ENCODE measurements around the gene C4A.
"Not testable (repeated sequence)": the region's sequence is repeated elsewhere in the genome, so short reads cannot be mapped to it uniquely, and the experiment has no call there.

The C4A gene

DNA sequence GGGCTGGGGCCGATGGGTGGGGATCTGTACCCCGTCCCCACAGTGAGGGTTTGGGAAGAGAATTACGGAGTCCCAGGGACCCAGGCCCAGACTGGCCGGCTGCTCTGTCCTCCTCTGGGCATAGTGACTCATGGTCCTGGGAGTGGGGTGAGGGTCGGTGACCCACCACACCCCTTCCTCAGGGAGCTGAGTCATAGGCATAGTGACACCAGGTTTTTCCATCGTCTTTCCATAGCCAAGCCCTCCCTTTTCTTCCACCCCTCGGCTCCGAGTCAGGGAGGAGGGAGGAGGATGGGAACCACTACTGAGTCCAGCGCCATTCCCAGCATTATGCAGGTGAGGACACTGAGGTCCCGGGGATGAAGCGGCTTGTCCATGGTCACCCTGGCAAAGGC lies 65.2 kb downstream of the C4A start:
- in situ Hi-C loops (cut with MboI; ENCODE audit: low sequenced_read_pairs): no loop called here

DNA sequence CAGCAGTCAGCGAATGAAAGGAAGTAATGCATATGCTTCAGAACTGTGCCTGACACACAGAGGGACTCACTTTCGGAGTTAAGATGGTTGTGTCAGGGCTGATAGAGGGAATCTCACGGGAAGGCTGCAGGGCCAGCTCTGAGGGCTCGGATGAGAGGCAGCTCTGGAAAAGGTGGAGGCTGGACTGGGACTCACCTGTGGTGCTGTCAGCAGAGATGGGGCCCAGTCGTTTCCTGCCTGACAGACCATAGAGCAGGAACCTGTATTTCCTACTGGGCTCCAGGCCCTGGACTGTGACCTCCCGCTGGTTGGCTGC lies 65.6 kb downstream of the C4A start:
- in situ Hi-C loops (cut with MboI; ENCODE audit: low sequenced_read_pairs): no loop called here

DNA sequence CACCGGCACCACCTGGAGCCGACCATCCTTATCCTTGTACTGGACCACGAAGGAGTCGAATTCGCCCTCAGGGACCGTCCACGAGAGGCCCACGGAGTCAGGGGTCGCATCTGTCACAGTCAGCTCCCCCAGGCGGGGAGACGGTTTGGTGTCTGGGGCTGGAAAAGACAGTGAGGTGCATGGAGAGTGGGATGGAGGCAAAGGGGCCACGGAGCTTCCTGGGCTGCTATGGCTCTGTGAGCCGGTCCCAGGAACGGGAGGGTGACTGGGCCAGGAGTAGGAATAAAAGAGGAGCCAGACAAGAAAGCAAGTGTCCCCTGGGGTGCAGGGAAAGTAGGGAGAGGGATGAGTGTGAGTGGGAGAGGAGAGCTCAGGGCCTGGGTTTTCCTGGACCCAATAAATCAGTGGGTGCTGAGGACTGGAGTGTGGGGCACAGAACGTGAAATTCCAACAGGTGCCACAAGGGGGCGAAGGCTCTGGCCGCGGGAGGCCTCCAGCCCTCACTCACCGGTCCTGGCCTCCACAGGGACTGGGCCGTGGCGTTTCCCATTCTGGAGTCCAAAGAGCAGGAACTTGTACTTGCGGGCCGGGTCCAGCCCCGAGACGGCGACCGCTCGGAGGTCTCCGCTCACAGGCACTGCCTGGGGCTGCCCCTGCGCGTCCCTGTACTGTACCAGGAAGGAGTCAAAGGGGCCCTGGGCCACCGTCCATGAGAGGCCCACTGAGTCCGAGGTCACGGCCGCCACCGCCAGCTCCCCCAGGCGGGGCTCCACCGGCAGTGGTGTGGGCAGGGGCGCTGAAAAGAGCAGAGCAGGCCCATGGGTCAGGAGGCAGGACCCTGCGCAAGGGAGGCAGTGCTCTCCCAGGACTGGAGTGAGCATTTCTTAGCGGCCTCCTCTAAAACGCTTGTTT lies 66.3 kb downstream of the C4A start:
- in situ Hi-C loops (cut with MboI; ENCODE audit: low sequenced_read_pairs): no loop called here

DNA sequence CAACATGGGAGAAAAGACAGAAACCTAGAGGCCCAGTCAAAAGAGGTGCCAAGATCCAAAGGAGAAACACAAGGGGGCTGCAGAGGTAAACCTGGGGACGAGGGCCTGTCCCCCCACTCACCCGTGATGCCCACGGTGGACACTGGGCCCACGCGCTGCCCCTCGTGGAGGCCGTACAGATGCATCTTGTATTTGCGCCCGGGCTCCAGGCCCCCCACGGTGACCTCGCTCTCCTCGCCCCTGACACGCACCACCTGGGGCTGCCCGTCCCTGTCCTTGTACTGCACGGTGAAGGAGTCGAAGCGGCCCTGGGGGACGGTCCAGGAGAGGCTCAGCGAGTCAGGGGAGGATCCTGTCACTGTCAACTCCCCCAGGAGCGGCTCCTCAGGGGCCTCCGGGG lies 67.3 kb downstream of the C4A start:
- in situ Hi-C loops (cut with MboI; ENCODE audit: low sequenced_read_pairs): not testable (repeated sequence)

DNA sequence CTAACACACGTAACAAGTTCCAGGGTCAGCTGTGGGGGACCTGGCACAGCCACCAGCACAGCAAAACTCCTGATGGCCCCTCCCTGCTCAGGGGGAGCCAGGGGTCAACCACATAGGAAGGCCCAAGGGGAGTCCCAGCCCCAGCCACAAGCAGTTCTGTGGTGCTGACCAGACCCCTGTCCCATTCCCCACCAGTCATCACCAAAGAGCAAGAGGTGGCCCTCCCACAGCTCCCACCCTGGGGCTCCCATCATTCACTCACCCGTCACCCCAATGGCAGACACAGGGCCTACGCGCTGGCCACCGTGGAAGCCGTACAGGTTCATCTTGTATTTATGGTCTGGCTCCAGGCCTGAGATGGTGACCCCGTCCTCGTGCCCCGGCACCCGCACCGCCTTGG lies 67.9 kb downstream of the C4A start:
- in situ Hi-C loops (cut with MboI; ENCODE audit: low sequenced_read_pairs): not testable (repeated sequence)

DNA sequence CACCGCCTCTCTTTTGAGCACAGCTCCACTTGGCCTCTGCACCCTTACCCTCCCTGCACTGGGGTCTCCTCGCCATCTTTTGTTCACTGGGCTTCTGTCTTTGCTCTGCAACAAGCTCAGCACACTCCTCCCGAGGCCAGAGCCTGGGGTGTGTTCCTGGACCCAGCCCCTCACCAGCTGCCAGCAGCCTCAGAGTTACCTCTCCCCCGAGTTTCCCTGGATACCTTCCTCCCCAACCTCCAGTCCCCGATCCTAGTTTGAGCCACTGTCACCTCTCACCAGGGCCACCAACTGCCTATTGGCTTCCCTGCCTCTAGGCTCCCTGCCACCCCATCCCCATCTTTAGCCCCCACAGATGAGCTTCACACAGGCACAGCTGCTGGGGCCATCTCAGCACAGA lies 68.7 kb downstream of the C4A start:
- in situ Hi-C loops (cut with MboI; ENCODE audit: low sequenced_read_pairs): no loop called here

Measured in HL-60/S4 treated with phorbol 12-myristate 13-acetate at 8.2 ng/mL for 4 days and 3 days (cell line).